ENCODE measurements around the gene IQCF6.
A peak's percentile ranks its signal among the peaks of the same experiment; 100 is the strongest.
"Not testable (repeated sequence)": the region's sequence is repeated elsewhere in the genome, so short reads cannot be mapped to it uniquely, and the experiment has no call there.

Gene IQCF6

GRCh38 chr3:51779137-51779536 is at the start of gene IQCF6:
Gene IQCF6 (minus strand): TSS chr3:51779237. CDS start chr3:51779224, 13 bp downstream.
- no peak for DNase-seq

GRCh38 chr3:51828297-51828696 is 49.3 kb upstream of the IQCF6 start:
- no peak for DNase-seq

- no peak for DNase-seq
Measured at GRCh38 chr3:51819709-51820406, 40.8 kb upstream of the IQCF6 start.

- DNase-seq = no peak
Measured at GRCh38 chr3:51819151-51819550, 40.1 kb upstream of the IQCF6 start.

GRCh38 chr3:51817375-51817774 is 38.3 kb upstream of the IQCF6 start:
- DNase-seq = no peak

- DNase-seq = no peak
Measured at GRCh38 chr3:51816723-51817122, 37.7 kb upstream of the IQCF6 start.

- no peak for DNase-seq
Measured at GRCh38 chr3:51815614-51816013, 36.6 kb upstream of the IQCF6 start.

GRCh38 chr3:51814034-51814433 is 35.0 kb upstream of the IQCF6 start:
- no peak for DNase-seq

GRCh38 chr3:51813539-51813938 is 34.5 kb upstream of the IQCF6 start:
- no peak for DNase-seq

- no peak for DNase-seq
Measured at GRCh38 chr3:51808934-51809333, 29.9 kb upstream of the IQCF6 start.

- no peak for DNase-seq
Measured at GRCh38 chr3:51802106-51802703, 23.2 kb upstream of the IQCF6 start.

- DNase-seq = no peak
Measured at GRCh38 chr3:51800750-51801125, 21.7 kb upstream of the IQCF6 start.

- DNase-seq = peak; percentile 24
Measured at GRCh38 chr3:51799879-51800749, 21.1 kb upstream of the IQCF6 start.

GRCh38 chr3:51798411-51798963 is 19.4 kb upstream of the IQCF6 start:
- DNase-seq = no peak

- DNase-seq = no peak
Measured at GRCh38 chr3:51796854-51797253, 17.8 kb upstream of the IQCF6 start.

- no peak for DNase-seq
Measured at GRCh38 chr3:51794206-51794605, 15.2 kb upstream of the IQCF6 start.

GRCh38 chr3:51792206-51792605 is 13.2 kb upstream of the IQCF6 start:
- no peak for DNase-seq

- no peak for DNase-seq
Measured at GRCh38 chr3:51789437-51789836, 10.4 kb upstream of the IQCF6 start.

GRCh38 chr3:51787576-51787975 is 8.5 kb upstream of the IQCF6 start:
- not testable (repeated sequence) for DNase-seq

GRCh38 chr3:51786267-51786666 is 7.2 kb upstream of the IQCF6 start:
- DNase-seq = no peak

GRCh38 chr3:51778554-51778953 is 483 bp downstream of the IQCF6 start:
- DNase-seq = no peak

- no peak for DNase-seq
Measured at GRCh38 chr3:51777985-51778384, 1.1 kb downstream of the IQCF6 start.

- no peak for DNase-seq
Measured at GRCh38 chr3:51773529-51774056, 5.4 kb downstream of the IQCF6 start.

Data from activated T-cell treated with anti-CD3 and anti-CD28 coated beads for 4 hours (primary cell).